ENCODE data around the gene SNRNP70. TPM values are rescaled to one million over a fixed set of nuclear protein-coding genes. Genes with fewer than 3 reads are reported as not detected.
A peak's percentile ranks its signal among the peaks of the same experiment; 100 is the strongest.

Gene SNRNP70
- total and polyA plus RNA-seq, 2 of the 13 experiments (the other 11 are each of a cell fraction or from before 2014, with no cell fraction given): 150 to 210 TPM

GRCh38 chr19:49125025-49125731, 39.9 kb downstream of the SNRNP70 start (continued):
- TF ChIP-seq ELF3 (CRISPR knock-in tag; IDR thresholded peaks at IDR 0.05): peak; percentile 37; the same call in 1 of the 2 replicates
- no peak for TF ChIP-seq KLF15 (CRISPR knock-in tag; IDR thresholded peaks at IDR 0.05; ENCODE audit: borderline replicate concordance)
- peak; percentile 58 for TF ChIP-seq MAX (IDR thresholded peaks at IDR 0.05)
- 0 out of 2 replicates have a peak, but pooled peaks have one; percentile 24 for TF ChIP-seq ZNF891 (CRISPR knock-in tag; IDR thresholded peaks at IDR 0.05)
- no peak for TF ChIP-seq SNRNP70 (IDR thresholded peaks at IDR 0.05; ENCODE audit: low read depth, low read length)
- TF ChIP-seq ZNF747 (CRISPR knock-in tag; IDR thresholded peaks at IDR 0.05; ENCODE audit: borderline replicate concordance): peak; percentile 66; the same call in 1 of the 2 replicates
- peak; percentile 65; the same call in 1 of the 2 replicates for TF ChIP-seq HNF1B (CRISPR knock-in tag; IDR thresholded peaks at IDR 0.05)
- TF ChIP-seq GATAD1 (CRISPR knock-in tag; IDR thresholded peaks at IDR 0.05): peak; percentile 69; the same call in 1 of the 2 replicates
- no peak for TF ChIP-seq AGO1 (IDR thresholded peaks at IDR 0.05; ENCODE audit: low read depth, low read length, poor library complexity, severe bottlenecking)
- no peak for TF ChIP-seq ZNF816 (CRISPR knock-in tag; IDR thresholded peaks at IDR 0.05; ENCODE audit: borderline replicate concordance)
- TF ChIP-seq HNF4A (CRISPR knock-in tag; IDR thresholded peaks at IDR 0.05): peak; percentile 54; the same call in 1 of the 2 replicates
- no peak for TF ChIP-seq KMT2A (CRISPR knock-in tag; IDR thresholded peaks at IDR 0.05)
- TF ChIP-seq HOXA3 (CRISPR knock-in tag; IDR thresholded peaks at IDR 0.05): 0 out of 2 replicates have a peak, but pooled peaks have one; percentile 33
- peak; percentile 34; the same call in 1 of the 2 replicates for TF ChIP-seq CREM (IDR thresholded peaks at IDR 0.05)
- no peak for TF ChIP-seq CREM (CRISPR knock-in tag; IDR thresholded peaks at IDR 0.05)
- TF ChIP-seq ZBTB20 (CRISPR knock-in tag; IDR thresholded peaks at IDR 0.05; ENCODE audit: borderline replicate concordance, low read depth): peak; percentile 47; the same call in 1 of the 2 replicates
- TF ChIP-seq ARID4A (CRISPR knock-in tag; IDR thresholded peaks at IDR 0.05; ENCODE audit: borderline replicate concordance): peak; percentile 24; the same call in 1 of the 2 replicates
- TF ChIP-seq, protein P1, sequence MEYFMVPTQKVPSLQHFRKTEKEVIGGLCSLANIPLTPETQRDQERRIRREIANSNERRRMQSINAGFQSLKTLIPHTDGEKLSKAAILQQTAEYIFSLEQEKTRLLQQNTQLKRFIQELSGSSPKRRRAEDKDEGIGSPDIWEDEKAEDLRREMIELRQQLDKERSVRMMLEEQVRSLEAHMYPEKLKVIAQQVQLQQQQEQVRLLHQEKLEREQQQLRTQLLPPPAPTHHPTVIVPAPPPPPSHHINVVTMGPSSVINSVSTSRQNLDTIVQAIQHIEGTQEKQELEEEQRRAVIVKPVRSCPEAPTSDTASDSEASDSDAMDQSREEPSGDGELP (IDR thresholded peaks at IDR 0.05; ENCODE audit: borderline replicate concordance, low read depth): peak; percentile 77
- TF ChIP-seq SP140L (CRISPR knock-in tag; IDR thresholded peaks at IDR 0.05; ENCODE audit: borderline replicate concordance): no peak
- TF ChIP-seq, protein P2, sequence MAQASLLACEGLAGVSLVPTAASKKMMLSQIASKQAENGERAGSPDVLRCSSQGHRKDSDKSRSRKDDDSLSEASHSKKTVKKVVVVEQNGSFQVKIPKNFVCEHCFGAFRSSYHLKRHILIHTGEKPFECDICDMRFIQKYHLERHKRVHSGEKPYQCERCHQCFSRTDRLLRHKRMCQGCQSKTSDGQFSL (CRISPR knock-in tag; IDR thresholded peaks at IDR 0.05): no peak
- peak; percentile 82 for TF ChIP-seq ZFX (CRISPR knock-in tag; IDR thresholded peaks at IDR 0.05; ENCODE audit: low read depth)
- no peak for TF ChIP-seq NONO (IDR thresholded peaks at IDR 0.05)
- 0 out of 2 replicates have a peak, but pooled peaks have one; percentile 33 for TF ChIP-seq NONO (CRISPR knock-in tag; conservative IDR thresholded peaks at IDR 0.05)
